ENCODE results near the gene MBTD1. TPM values are rescaled to one million over a fixed set of nuclear protein-coding genes. Genes with fewer than 3 reads are reported as not detected.

The MBTD1 gene
- total and polyA plus RNA-seq, 2 of the 8 experiments (the other 6 are each of a cell fraction or from before 2014, with no cell fraction given) = 20.3 to 51.4 TPM

GRCh38 chr17:51189628-51190027 lies 70.2 kb downstream of the MBTD1 start:
- H2AFZ ChIP-seq (ENCODE audit: low read length) = no peak overlapping the region
- no peaks in the 10 kb centered on the region for H3K23me2 ChIP-seq (ENCODE audit: low read depth, low read length)
- H3K23ac ChIP-seq (ENCODE audit: insufficient read length) = no peak overlapping the region
- H2BK12ac ChIP-seq (ENCODE audit: low read depth, low read length) = no peak overlapping the region
- H3K56ac ChIP-seq (replicated peaks; ENCODE audit: insufficient read length, low read depth, low read length) = no peak overlapping the region
- no peak overlapping the region for H3K4me2 ChIP-seq (ENCODE audit: insufficient read depth in 1 of 2, low read depth in 2 of 2, low read length in 2 of 2)
- no peaks in the 10 kb centered on the region for H3K79me2 ChIP-seq (ENCODE audit: control insufficient read depth in 1 of 2, insufficient read depth in 2 of 2, low read length in 2 of 2)
- DNase-seq (ENCODE audit: low read depth in 1 of 2, low spot score in 2 of 2) (no peak), FAIRE-seq (no peak)
- peaks cover 0 to 1% of the 10 kb centered on the region in 2 experiments for H4K20me1 ChIP-seq (replicated peaks in 1 of 2; ENCODE audit: control insufficient read depth in 1 of 2, insufficient read depth in 2 of 2, low read length in 2 of 2)
- 79% methylated on average over 1 of the region's 1 CpG; no CpG with 5 or more reads in 1 of the 2 experiments for WGBS, 2 experiments (ENCODE audit: extremely low coverage in 1 of 2, insufficient coverage in 1 of 2, insufficient read length in 1 of 2, insufficient replicate concordance in 2 of 2, low coverage in 1 of 2, low lambda C conversion rate in 2 of 2, missing lambda C conversion rate in 1 of 2)
- no peaks in the 10 kb centered on the region for H3K27me3 ChIP-seq (replicated peaks in 1 of 4; ENCODE audit: control insufficient read depth in 3 of 4, extremely low read depth in 1 of 4, insufficient read depth in 3 of 4, low read length in 3 of 4)
- no peak overlapping the region for H2BK5ac ChIP-seq (ENCODE audit: low read depth, low read length)
- ChIA-PET CTCF (ENCODE audit: partially characterized antibody) (no interaction called here), POLR2A (ENCODE audit: partially characterized antibody) (no interaction called here)
- H2BK20ac ChIP-seq (ENCODE audit: low read length) = no peak overlapping the region
- no peaks in the 10 kb centered on the region; a peak in 1 of 4 replicates for H3K9me3 ChIP-seq (ENCODE audit: insufficient read depth in 2 of 2, low read depth in 1 of 2, low read length in 1 of 2)
- no peak overlapping the region for H2BK15ac ChIP-seq (ENCODE audit: low read length)
- H3K27ac ChIP-seq (ENCODE audit: low read depth, low read length) = no peak overlapping the region
- H3K4ac ChIP-seq (replicated peaks; ENCODE audit: insufficient read length, low read depth, low read length) = no peak overlapping the region
- no peaks in the 10 kb centered on the region for H3K4me1 ChIP-seq (replicated peaks in 1 of 4; ENCODE audit: control insufficient read depth in 3 of 4, insufficient read depth in 4 of 4, low read length in 3 of 4)
- H3K79me1 ChIP-seq (ENCODE audit: low read depth, low read length) = no peaks in the 10 kb centered on the region
- no peak overlapping the region for H3K18ac ChIP-seq (ENCODE audit: extremely low read depth, low read length)
- no peak overlapping the region for H4K5ac ChIP-seq (ENCODE audit: insufficient read length, low read depth, low read length)
- no peak overlapping the region for H3K9ac ChIP-seq (replicated peaks in 1 of 4; ENCODE audit: extremely low read depth in 1 of 4, low read depth in 3 of 4, low read length in 3 of 4)
- no peak overlapping the region for H4K91ac ChIP-seq (replicated peaks; ENCODE audit: insufficient read length, low read length)
- no peak overlapping the region for H3K4me3 ChIP-seq (ENCODE audit: extremely low read depth in 1 of 4, insufficient read depth in 2 of 4, low read depth in 3 of 4, low read length in 4 of 4)
- H3K36me3 ChIP-seq (ENCODE audit: control insufficient read depth in 2 of 4, insufficient read depth in 4 of 4, low read length in 3 of 4) = peaks cover 13 to 74% (median 38%) of the 10 kb centered on the region in 4 experiments
- H4K8ac ChIP-seq (ENCODE audit: extremely low read depth, insufficient read depth, low read length) = no peak overlapping the region
- H2BK120ac ChIP-seq (replicated peaks; ENCODE audit: low read depth, low read length) = no peak overlapping the region
- no peak overlapping the region for H3K14ac ChIP-seq (ENCODE audit: insufficient read length)
- H2AK5ac ChIP-seq (ENCODE audit: low read depth, low read length) = no peak overlapping the region
- TF ChIP-seq FOSL1 (IDR thresholded peaks at IDR 0.05; ENCODE audit: insufficient read depth, low read depth, low read length) = no peak
- TF ChIP-seq SUZ12 (IDR thresholded peaks at IDR 0.05; ENCODE audit: low read length) = no peak
- no peak for TF ChIP-seq YY1 (IDR thresholded peaks at IDR 0.05; ENCODE audit: low read depth, low read length)
- TF ChIP-seq SIX5 (IDR thresholded peaks at IDR 0.05; ENCODE audit: low read depth, low read length) = no peak
- TF ChIP-seq SRF (IDR thresholded peaks at IDR 0.05; ENCODE audit: low read depth, low read length) = no peak
- no peak for TF ChIP-seq RFX5 (IDR thresholded peaks at IDR 0.05; ENCODE audit: borderline replicate concordance, low read depth, low read length)
- TF ChIP-seq, protein P1, sequence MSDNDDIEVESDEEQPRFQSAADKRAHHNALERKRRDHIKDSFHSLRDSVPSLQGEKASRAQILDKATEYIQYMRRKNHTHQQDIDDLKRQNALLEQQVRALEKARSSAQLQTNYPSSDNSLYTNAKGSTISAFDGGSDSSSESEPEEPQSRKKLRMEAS (IDR thresholded peaks at IDR 0.05) = no peak
- TF ChIP-seq TEAD4 (IDR thresholded peaks at IDR 0.05; ENCODE audit: low read depth, low read length) = no peak
- TF ChIP-seq SIN3A (conservative IDR thresholded peaks at IDR 0.05 in 1 of 2, IDR thresholded peaks at IDR 0.05 in 1 of 2; ENCODE audit: low read depth in 1 of 2, low read length in 2 of 2) = no peak
- no peak for TF ChIP-seq CTBP2 (IDR thresholded peaks at IDR 0.05; ENCODE audit: borderline replicate concordance, insufficient read depth, insufficient read length, low read length)
- TF ChIP-seq CBX5 (IDR thresholded peaks at IDR 0.05; ENCODE audit: low read depth, low read length) = no peak
- TF ChIP-seq HDAC6 (IDR thresholded peaks at IDR 0.05; ENCODE audit: low read depth, low read length) = no peak
- no peak for TF ChIP-seq SP2 (IDR thresholded peaks at IDR 0.05; ENCODE audit: low read length)
- TF ChIP-seq KDM1A (IDR thresholded peaks at IDR 0.05; ENCODE audit: borderline replicate concordance, low read length) = no peak
- TF ChIP-seq RBBP5 (IDR thresholded peaks at IDR 0.05; ENCODE audit: borderline replicate concordance, low read depth, low read length) = no peak
- no peak for TF ChIP-seq POLR2A (IDR thresholded peaks at IDR 0.05; ENCODE audit: control extremely low read depth in 1 of 2, low read depth in 2 of 2, low read length in 2 of 2)
